Activated B cell treated with CpG ODN at 0.5 μM for 24 hours (primary cell): ENCODE results near the gene STK10. TPM values are rescaled to one million over a fixed set of nuclear protein-coding genes. Genes with fewer than 3 reads are reported as not detected.

ENCODE experiments used
- ATAC-seq: fragments of 200-7000 bp; cut with Tn5 transposase; one replicate; pipeline ENCODE4 v1.10.0; 2021; ENCODE audit warnings: low read depth, mild to moderate bottlenecking, moderate library complexity
- CTCF ChIA-PET: fragments of 350-600 bp; sonication (Branson Sonifier 250); formaldehyde crosslinking; loops from one replicate; lab custom pipeline; 2021; ENCODE audit warnings: antibody characterized with exemption; lab: Charles Lee
- POLR2A ChIA-PET: fragments of 350-600 bp; sonication (Branson Sonifier 250); formaldehyde crosslinking; loops from one replicate; lab custom pipeline; 2021; ENCODE audit warnings: antibody characterized with exemption; lab: Charles Lee
- DNase-seq: peaks from one replicate; pipeline ENCODE4 v3.0.0; 2022
- H3K27ac Mint-ChIP-seq: one replicate; pipeline ENCODE4 v1.8.0; 2020; ENCODE audit warnings: mixed read lengths
- H3K27me3 Mint-ChIP-seq: one replicate; pipeline ENCODE4 v1.8.0; 2021; ENCODE audit warnings: mixed read lengths
- H3K36me3 Mint-ChIP-seq: one replicate; pipeline ENCODE4 v1.8.0; 2021; ENCODE audit warnings: low read depth, mixed read lengths
- H3K4me1 Mint-ChIP-seq: one replicate; pipeline ENCODE4 v1.8.0; 2021; ENCODE audit warnings: mixed read lengths
- H3K4me3 Mint-ChIP-seq: one replicate; pipeline ENCODE4 v1.8.0; 2020; ENCODE audit warnings: mild to moderate bottlenecking, mixed read lengths
- H3K9me3 Mint-ChIP-seq: one replicate; pipeline ENCODE4 v1.8.0; 2020; ENCODE audit warnings: mixed read lengths
- CTCF ChIP-seq: fragments of 200-600 bp; IDR thresholded peaks from one replicate; pipeline ENCODE4 v1.8.0; 2022; ENCODE audit warnings: antibody characterized with exemption, mild to moderate bottlenecking
- intact Hi-C: fragments of 100-400 bp; cut with micrococcal nuclease; formaldehyde crosslinking; loops from one replicate; pipeline ENCODE4 v1.15.1; 2024
- total RNA-seq: library from RNA; stranded (reverse); gene quantifications from 2 replicates; pipeline ENCODE4 v1.2.3, GENCODE V29; 2022

Gene STK10
- total RNA-seq, 1 donor from 2014 or later, result 276 TPM

- Mint-ChIP-seq H3K27ac (no peak overlapping the region), H3K27me3 (no peaks in the 10 kb centered on the region), H3K4me3 (no peak overlapping the region), H3K9me3 (no peaks in the 10 kb centered on the region), H3K4me1 (no peaks in the 10 kb centered on the region), H3K36me3 (peaks cover 54% of the 10 kb centered on the region)
- no peak for ATAC-seq
- ChIA-PET POLR2A (no interaction called here), CTCF (no interaction called here)
- intact Hi-C loops, result no loop called here
- no peak for TF ChIP-seq CTCF
- no peak for DNase-seq
Observed at GRCh38 chr5:172085738-172086137, 102.3 kb downstream of the STK10 start.

GRCh38 chr5:172082180-172082579 lies 105.8 kb downstream of the STK10 start:
- intact Hi-C loops, result no loop called here
- CTCF ChIA-PET, result no interaction called here
- Mint-ChIP-seq H3K9me3 (no peaks in the 10 kb centered on the region), H3K36me3 (peaks cover 64% of the 10 kb centered on the region), H3K4me1 (no peaks in the 10 kb centered on the region), H3K27me3 (no peaks in the 10 kb centered on the region), H3K4me3 (no peak overlapping the region), H3K27ac (no peak overlapping the region)
- DNase-seq (no peak), ATAC-seq (no peak)
- no peak for TF ChIP-seq CTCF
- POLR2A ChIA-PET, result no interaction called here

GRCh38 chr5:172079876-172080275 lies 108.1 kb downstream of the STK10 start:
- no peak overlapping the region for H3K27ac Mint-ChIP-seq

GRCh38 chr5:172078726-172079345 lies 109.2 kb downstream of the STK10 start:
- no peaks in the 10 kb centered on the region for H3K27me3 Mint-ChIP-seq
- H3K4me3 Mint-ChIP-seq, result no peak overlapping the region

More at GRCh38 chr5:172079876-172080275, 108.1 kb downstream of the STK10 start:
- no peak overlapping the region for H3K4me3 Mint-ChIP-seq
- intact Hi-C loops, result no loop called here
- no peaks in the 10 kb centered on the region for H3K9me3 Mint-ChIP-seq
- no peak for ATAC-seq
- H3K27me3 Mint-ChIP-seq, result no peaks in the 10 kb centered on the region
- peaks cover 77% of the 10 kb centered on the region for H3K36me3 Mint-ChIP-seq
- ChIA-PET POLR2A (no interaction called here), CTCF (no interaction called here)
- TF ChIP-seq CTCF, result no peak
- no peak for DNase-seq
- H3K4me1 Mint-ChIP-seq, result no peaks in the 10 kb centered on the region

More at GRCh38 chr5:172078726-172079345, 109.2 kb downstream of the STK10 start:
- ChIA-PET CTCF (no interaction called here), POLR2A (interaction anchor here (0.5 to 0.6 kb wide), 2 partner anchors 18 to 210 kb away, joined by 3 read pairs; no protein-coding TSS in a partner anchor)
- no peak for DNase-seq
- Mint-ChIP-seq H3K27ac (no peak overlapping the region), H3K9me3 (no peaks in the 10 kb centered on the region), H3K36me3 (peaks cover 83% of the 10 kb centered on the region), H3K4me1 (no peaks in the 10 kb centered on the region)
- no peak for TF ChIP-seq CTCF
- intact Hi-C loops, result no loop called here
- ATAC-seq, result no peak
